HG03175 (cell line): Measurements from ENCODE around the gene FAT2.

Source experiments
- ATAC-seq: cut with Tn5 transposase; IDR thresholded peaks from one replicate; pipeline ENCODE4 v1.9.1; 2021; ENCODE audit warnings: mild to moderate bottlenecking, moderate library complexity; ENCODE audit not compliant: unreplicated experiment

Gene FAT2

GRCh38 chr5:151591144-151591819 is at the start of gene FAT2:
FAT2 (minus strand) TSS chr5:151591331; CDS start chr5:151568931, 22,400 bp downstream.
- ATAC-seq = no peak

GRCh38 chr5:151638619-151639018 is 47.5 kb upstream of the FAT2 start:
- ATAC-seq = no peak

- no peak for ATAC-seq
Measured at GRCh38 chr5:151637676-151638075, 46.5 kb upstream of the FAT2 start.

GRCh38 chr5:151633892-151634291 is 42.8 kb upstream of the FAT2 start:
- ATAC-seq = no peak

- ATAC-seq = no peak
Measured at GRCh38 chr5:151632941-151633340, 41.8 kb upstream of the FAT2 start.

- ATAC-seq = no peak
Measured at GRCh38 chr5:151632524-151632923, 41.4 kb upstream of the FAT2 start.

GRCh38 chr5:151631941-151632340 is 40.8 kb upstream of the FAT2 start:
- no peak for ATAC-seq

- no peak for ATAC-seq
Measured at GRCh38 chr5:151630088-151630487, 39.0 kb upstream of the FAT2 start.

GRCh38 chr5:151628112-151628823 is 37.1 kb upstream of the FAT2 start:
- no peak for ATAC-seq

GRCh38 chr5:151627650-151628049 is 36.5 kb upstream of the FAT2 start:
- ATAC-seq = no peak

GRCh38 chr5:151625285-151625684 is 34.2 kb upstream of the FAT2 start:
- no peak for ATAC-seq

GRCh38 chr5:151624476-151624875 is 33.3 kb upstream of the FAT2 start:
- ATAC-seq = no peak

GRCh38 chr5:151622367-151623088 is 31.4 kb upstream of the FAT2 start:
- no peak for ATAC-seq

GRCh38 chr5:151620461-151620840 is 29.3 kb upstream of the FAT2 start:
- no peak for ATAC-seq

- no peak for ATAC-seq
Measured at GRCh38 chr5:151619812-151620460, 28.8 kb upstream of the FAT2 start.

- ATAC-seq = no peak
Measured at GRCh38 chr5:151618907-151619306, 27.8 kb upstream of the FAT2 start.

- ATAC-seq = no peak
Measured at GRCh38 chr5:151617841-151618710, 26.9 kb upstream of the FAT2 start.

- no peak for ATAC-seq
Measured at GRCh38 chr5:151617383-151617840, 26.3 kb upstream of the FAT2 start.

GRCh38 chr5:151615431-151615830 is 24.3 kb upstream of the FAT2 start:
- no peak for ATAC-seq

GRCh38 chr5:151614565-151614964 is 23.4 kb upstream of the FAT2 start:
- ATAC-seq = no peak
